Suppressor macrophage treated with lipopolysaccharide for 1 hour (primary cell): ENCODE results near the gene TMPRSS6.

Experiments
- DNase-seq, 3 donors: peaks; one replicate each; pipeline ENCODE4 v3.0.0-alpha.2; 2020 to 2022

Gene TMPRSS6

DNA sequence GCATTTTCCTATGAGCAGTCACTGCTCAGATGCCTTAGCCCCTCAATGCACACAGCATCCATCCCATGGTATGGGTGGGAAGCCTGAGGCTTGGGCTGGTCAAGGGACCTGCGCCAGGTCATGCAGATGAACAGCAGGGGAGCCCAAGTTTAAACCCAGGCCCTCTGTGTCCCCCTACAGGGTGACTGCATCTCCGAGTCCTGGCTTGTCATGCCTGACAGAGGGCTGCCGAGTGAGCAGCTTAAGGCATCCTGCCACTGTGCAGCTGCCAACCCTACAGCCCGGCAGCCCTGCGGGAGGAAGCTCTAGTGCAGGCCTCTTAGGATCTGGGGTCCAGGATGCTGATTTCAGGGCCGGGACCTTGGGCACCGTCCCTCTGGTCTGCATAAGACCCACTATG lies 30.2 kb upstream of the TMPRSS6 start:
- DNase-seq, result no peak

DNA sequence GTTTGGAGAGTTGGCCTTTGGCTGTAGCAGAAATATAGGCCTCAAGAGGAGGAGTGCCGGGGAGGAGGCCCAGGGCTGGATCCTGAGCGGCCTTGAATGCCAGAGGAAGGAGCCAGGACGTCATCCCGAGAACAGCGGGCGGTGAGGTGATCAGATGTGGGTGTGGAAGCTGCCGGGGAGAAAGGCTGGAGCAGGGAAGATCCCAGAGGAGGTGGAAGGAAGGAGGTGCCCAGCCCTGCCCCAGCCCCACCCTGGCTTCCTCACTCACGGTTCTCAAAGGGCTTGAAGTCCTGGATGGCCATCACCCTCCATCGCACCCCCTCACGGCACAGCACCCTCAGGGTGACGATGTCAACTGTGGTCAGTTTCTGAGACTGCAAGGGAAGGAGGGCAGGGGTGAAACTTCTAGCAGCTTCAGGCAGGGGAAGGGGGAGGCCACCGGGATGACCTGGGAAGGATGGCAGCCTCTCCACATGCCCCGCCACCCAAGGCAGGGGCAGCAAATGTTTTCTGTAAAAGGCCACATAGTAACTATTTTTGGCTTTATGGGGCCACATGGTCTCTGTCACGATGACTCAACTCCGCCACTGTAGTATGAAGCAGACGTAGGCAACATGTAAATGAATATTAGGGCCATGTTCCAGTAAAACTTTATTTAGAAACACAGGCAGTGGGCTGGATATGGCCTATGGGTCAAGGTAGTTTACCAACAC lies 29.5 kb upstream of the TMPRSS6 start:
- DNase-seq, result no peak

DNA sequence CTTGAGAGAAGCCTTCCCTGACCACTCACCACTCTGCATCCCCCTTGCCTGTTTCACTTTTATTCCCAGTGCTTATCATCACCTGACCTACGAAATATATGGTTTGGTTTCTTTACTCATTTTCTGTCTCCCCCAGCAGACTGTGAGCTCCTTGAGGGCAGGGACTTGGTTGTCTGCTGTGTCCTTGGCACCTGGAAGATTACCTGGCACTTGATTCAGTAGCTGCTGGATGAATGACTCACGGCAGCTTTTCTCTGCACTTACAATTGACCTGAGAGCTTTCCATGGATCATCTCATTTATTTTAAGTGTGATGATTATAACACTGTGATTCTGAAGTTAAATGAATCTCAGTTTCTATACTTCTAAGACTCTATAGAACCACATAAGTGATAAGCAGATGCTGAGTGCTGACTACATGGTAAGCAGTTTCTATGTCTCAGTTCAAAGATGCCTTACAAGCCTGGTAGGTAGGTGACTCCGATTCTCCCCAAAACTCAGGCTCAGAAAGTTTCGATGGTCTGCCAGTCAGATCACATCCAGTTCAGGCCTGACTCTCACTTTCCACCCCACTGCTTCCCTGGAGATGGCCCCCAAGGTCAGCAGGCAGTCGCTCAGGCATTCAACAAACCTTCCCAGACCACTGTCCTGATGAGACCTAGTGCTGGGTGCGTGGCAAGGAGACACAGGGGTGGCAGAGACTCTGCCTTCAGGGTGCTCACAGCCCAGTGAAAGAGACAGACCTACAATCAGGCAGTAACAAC lies 28.6 kb upstream of the TMPRSS6 start:
- no peak for DNase-seq

DNA sequence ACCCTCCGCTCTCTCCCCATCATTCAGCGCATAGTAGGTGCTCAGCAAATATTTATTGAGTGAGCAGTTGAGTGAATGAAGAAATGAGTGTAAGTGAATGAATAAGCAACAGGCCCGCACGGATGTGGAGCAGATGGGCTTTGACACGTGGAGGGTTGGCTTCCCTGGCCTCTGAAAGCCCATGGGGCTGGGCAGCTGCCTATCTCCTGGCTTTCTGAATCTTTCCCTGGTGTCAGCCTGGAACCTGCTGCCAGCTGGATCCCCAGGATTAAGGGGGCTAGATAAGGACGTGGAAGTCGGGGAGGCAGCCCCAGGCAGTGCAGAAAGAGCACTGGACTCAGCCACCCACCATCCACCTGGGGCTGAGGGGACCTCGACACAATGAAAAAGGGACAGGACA lies 27.6 kb upstream of the TMPRSS6 start:
- DNase-seq, result no peak

DNA sequence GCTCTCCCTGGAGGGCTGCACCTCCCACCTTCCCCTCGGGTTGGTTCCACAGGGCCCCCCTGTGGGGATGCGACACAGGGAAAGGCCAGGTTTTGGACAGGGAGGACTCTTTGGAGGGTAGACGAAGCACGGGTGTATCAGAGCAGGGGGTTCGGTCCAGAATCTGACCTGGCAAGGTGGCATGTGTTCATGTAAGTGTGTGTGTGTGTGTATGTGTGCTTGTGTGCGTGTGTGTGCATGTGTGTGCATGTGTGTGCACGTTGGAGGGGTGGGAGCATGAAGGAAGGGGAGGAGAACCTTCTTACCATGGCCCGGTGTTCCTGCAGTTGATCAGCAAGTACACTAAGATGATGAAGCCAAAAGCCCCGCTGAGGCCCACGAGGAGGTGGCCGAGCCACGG lies 25.5 kb upstream of the TMPRSS6 start:
- DNase-seq, result no peak

DNA sequence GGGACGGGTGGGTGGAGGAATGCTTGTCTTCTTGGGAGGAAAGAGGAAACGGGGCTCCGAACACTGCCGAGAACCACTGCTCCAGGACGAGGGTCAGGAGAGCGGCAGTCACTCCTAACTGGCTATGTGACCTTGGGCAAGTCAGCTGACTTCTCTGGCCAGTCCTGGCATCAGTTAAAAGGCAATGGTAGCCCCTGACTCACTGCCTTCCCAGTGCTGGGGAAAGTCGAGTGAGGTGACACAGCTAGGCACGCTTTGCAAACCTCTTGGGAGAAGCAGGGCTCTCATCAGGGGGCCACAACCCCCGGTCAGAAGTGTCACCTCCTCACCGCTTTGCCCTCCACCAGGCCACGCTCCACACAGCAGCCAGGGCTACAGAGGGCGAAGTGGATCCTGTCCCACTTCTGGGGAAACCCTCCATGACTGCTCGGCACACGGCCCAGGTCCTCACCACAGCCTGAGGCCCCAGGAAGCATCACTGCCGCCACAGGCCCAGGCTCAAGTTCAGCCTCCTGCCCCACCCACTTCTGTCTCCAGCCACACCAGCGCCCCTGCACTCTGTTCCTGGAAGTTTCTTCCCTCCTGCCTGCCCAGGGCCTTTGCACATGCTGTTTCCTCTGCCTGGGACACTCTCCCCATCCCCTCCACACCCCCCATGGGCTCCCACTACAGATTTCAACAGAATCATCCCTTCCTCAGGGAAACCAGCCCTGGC lies 23.9 kb upstream of the TMPRSS6 start:
- DNase-seq, result no peak

DNA sequence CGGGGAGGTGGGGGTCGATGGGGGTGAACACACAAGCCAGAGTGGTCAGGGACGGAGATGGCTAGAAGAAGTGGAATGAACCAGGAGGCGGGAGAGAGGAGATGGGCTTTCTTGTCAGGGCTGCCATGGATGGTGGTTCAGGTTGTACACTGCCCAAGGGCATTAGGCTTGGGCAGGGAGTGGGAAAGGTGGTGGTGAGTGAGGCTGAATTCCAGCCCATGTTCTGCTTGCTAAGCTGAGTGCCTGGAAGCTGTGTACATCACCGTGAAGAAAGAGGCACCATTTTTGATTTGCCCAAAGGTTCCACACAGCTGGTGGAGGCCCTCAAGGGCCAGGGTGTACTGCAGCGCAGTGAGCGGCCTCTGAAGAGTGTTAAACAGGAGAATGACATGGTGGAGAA lies 23.3 kb upstream of the TMPRSS6 start:
- DNase-seq, result no peak

DNA sequence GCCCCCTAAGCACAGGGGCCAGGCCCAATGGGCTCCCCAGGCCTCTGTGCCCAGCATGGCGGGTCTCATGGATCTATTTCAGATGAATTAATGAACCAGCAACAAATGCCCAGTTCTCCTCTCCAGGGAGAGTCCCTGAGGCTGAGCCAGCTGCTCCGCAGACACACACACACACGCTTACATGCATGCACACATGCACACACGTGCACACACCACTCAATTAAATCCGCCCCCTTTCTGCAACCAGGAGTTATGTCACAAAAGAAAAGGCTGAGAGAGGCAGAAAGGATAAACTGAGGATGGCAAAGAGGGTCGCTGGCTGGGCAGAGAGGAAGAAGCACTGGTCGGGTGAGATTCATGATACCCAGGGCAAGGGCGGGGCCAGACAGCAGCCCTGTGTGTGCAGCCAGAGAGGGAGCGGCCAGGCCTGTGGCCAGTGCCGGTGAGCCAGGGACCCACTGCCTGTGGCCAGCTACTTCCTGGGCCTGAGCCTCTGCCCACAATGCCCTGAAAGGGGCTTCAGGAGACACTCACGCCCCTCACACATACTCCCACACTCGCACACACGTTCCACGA lies 20.4 kb upstream of the TMPRSS6 start:
- no peak for DNase-seq

DNA sequence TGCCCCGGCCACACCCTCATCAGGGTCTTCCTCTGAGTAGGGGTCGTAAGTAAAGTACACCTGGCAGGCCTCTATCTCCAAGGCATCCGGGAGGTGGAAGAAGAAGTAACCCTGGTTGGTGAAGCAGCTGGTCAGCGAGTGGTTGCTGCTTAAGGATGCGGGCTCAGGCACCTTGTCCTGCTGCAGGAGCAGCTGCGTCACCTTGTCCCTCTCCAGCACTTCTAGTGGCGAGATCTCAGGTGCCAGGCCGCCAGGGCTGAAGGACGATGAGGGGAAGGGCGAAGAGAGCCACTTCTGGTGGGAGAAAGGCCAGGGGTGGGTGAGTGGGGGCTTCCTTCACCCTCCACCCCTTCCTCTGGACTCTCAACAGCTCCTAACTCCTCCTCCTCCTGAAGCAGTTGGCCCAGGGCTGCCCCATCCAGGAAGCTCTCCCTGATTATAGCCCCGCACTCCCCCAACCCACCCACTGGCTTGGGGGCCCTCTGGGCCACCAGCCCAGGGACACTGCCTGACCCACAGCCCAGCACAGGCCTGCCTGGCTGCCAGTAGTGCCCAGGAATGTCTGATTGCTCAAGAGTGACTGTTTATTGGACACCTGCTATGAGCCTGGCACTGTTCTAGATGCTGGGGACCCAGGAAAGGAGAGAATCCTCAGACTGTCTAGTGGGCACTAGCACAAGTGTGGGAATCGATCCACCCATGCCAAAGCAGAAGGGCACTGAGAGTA lies 19.2 kb upstream of the TMPRSS6 start:
- no peak for DNase-seq

DNA sequence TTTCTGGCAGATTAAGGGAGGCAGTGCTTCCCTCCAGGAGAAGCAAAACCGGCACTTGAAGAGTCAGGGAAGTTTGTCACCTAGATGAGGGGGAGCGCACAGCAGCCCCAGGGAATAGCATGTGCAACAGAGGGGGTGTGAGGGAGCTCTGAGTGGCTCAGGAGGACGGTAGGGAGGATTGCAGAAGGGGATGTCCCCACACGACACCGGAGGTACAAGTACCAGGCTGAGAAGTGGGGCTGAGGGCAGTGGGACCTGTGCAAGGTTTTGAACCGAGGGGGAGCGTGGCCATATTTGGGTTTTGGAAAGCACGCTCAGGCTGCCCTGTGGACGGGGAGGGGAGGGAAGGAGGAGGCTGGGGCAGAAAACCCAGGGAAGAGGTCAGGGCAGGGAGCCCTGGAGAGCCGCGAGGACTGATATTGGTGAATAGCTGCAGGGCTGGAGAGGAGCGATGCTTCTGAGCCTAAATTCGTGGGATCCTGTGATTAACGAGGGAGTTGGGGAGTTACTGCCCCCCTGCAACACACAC lies 17.9 kb upstream of the TMPRSS6 start:
- DNase-seq, result no peak

DNA sequence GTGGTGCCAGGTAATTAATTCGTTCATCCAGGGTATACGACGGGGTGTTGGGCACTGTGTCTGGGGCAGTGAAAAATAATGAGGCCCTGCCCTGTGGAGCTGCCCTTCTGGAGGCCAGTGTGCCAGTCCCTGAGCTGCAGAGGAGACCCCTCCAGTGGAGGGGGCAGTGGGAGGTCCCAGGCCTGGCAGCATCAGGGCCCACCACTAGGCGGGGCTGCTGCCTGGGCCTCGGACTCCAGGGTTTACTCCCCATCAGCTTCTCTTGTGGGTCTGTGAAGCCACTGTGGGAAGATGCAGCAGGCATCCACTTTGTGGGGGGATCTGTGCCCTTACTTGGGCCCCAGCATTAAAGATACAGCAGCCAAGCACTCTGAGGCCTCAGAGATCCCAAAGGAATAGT lies 17.4 kb upstream of the TMPRSS6 start:
- DNase-seq, result no peak

DNA sequence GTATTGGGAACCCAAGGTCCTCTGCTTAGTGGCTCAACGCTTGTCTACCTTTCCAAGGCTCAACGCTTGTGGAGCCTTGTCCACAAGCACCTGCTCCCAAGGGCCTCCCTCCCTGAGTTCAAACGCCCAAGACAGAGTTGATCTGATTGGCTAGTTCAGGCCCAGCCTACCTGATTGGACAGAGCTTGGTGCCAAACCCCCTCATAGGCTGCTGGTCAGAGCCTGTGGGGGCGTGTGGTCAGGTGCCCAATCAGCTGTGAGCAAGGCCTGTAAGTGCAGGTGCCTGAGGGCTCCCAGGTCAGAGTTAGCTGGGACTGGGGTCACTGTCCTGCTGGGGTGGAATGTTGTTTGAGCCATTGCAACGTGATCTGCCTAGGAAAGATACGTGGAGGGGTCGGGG lies 16.9 kb upstream of the TMPRSS6 start:
- DNase-seq, result no peak

DNA sequence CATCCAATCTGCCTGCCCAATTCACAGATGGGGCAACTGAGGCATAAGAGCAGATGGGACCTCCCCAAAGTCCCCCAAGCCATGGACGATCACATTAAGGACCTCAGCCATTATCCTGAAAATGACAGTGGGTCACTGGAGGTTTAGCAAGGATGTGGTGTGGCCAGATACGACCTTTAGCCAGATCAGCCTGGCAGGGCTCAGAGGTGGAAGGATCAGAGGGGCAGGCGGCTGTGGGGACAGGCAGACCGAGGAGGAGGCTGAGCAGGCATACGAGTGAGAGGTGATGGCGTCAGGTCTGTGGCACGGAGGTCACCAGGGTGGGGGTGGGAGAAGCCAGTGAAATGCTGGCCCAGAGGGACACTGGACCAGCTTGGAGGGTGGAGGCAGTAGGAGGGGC lies 14.1 kb upstream of the TMPRSS6 start:
- no peak for DNase-seq

DNA sequence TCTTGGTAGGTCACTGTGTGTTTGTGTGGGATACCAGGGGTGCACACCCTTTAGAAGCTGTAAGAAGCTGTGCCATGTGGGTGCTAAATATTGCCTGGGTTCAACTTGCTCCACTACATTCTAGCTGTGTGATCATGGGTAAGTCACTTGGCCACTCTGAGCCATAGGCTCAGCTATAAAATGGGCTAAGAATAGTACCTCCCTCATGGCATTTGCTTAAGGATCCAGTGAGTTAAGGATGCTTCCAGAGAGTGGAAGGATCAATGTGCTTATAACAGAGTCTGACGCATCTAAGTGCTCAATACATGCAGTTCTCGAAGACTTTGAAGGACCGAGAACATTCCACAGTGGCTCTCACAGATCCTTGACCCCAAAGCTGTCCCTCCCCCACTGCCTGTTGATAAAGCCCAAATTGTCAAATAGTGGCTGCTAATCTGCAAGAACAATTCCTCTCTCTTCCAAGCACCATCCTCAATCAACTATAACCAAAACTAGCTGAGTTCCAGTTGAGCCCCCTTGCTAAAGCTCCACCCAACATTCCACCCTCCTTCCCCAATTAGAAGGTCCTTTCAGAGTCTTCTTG lies 13.2 kb upstream of the TMPRSS6 start:
- DNase-seq, result no peak

DNA sequence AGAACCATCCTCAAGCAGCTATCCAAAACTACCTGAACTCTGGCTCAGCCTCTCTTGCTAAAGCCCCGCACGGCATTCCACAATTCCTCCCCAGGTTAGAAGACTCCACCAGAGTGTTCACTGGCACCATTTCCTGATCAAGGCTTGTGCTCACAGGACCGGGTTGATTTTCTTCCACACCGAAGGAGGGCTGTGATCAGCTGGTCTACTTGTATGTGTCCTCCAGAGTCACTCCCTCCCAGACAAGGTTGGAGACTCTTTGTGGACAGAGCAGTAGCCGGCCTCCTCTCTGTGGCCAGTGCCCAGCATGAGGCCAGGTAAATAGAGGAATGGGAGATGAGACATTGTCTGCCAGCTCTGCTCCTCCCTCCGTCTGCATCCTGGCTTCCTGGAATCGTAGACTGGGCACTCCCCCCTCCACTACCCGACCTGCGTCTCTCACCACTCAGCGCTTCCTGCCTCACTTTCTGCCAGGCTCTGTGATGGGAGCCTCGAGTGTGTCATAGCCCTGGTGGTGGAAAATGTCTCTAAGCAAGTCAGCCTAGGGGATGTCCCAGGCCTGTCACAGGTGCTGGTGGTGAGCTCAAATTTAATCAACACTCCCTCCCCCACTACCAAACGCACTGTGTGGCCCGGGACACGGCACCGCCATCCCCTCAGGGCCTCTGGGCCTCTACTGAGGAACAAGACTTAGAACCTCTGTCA lies 12.5 kb upstream of the TMPRSS6 start:
- DNase-seq, result peak; percentile 14 to 51 (median 40)

DNA sequence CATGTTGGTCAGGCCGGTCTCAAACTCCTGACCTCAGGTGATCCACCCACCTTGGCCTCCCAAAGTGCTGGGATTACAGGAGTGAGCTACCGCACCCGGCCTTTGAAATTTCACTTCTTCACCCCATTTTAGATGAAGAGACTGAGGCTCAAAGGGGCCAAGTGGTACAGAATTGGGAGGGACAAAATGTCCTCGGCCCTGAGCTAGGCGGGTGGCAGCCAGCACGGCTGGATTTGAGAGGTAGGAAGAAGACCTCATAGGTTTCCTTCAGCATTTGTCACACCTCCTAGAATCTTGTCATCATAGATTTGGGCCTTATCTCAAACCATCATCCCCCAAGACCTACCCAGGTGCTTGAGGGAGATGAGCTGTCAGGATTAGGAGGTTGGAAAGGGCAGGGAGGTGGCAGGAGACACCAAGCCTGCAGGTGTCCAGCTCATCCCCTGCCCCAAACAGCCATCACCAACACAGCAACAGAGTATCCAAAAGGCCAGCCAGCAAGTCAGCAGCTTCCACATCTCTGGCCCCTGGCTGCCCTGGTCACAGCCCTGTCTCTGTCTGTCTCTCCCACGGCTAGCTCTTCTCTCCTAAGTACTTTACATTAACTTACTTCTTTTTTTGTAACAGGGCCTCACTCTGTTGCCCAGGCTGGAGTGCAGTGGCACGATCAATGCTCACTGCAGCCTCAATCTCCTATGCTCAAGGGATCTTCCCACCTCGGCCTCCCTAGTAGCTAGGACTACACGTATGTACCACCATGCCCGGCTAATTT lies 11.2 kb upstream of the TMPRSS6 start:
- no peak for DNase-seq

DNA sequence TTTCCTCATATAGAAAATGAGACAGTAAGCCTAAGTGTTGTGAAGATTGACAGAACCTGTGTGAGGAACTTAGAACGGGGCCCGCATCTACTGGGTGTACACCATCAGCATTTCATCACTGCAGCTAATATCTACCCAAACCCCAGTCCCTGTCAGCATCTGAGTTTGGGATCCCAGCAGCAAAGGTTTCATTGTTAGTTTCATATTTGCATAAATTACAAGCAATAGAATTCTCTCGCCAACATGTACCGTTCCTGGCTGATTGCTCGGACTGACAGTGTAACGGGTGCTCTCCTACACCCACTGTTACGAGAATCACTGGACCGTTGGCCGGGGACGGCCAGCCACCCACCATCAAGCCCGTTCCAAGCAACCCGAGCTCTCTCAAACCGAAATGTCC lies 10.4 kb upstream of the TMPRSS6 start:
- no peak for DNase-seq

DNA sequence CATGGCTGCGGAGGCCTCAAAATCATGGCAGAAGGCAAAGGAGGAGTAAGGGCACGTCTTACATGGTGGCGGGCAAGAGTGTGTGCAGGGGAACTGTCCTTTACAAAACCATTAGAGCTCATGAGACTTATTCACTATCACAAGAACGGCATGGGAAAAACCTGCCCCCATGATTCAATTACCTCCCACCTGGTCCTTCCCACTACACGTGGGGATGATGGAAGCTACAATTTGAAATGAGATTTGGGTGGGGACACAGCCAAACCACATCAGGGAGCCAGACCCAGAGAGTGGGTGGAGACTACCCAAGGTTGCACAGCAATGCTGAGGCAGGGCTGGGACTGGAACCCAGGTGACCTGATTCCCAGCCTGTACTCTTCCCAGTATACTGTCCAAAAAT lies 8.6 kb upstream of the TMPRSS6 start:
- no peak for DNase-seq

DNA sequence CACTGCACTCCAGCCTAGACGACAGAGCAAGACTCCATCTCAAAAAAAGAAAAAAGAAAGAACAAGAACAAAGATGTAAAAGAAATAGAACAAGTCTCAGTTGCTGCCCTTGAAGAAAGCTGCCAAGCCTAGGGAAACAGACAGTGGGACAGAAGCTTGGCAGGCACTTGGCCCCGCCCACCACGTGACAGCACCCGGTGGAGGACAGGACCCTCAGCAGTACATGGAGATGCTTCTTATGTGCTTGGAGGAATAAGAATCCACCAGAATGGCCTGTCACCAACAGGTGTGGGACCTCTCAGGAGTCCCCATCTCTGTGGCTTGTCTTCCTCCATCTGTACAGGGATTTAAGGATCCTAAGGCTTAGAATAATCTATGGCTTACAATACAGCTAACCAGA lies 7.6 kb upstream of the TMPRSS6 start:
- no peak for DNase-seq

DNA sequence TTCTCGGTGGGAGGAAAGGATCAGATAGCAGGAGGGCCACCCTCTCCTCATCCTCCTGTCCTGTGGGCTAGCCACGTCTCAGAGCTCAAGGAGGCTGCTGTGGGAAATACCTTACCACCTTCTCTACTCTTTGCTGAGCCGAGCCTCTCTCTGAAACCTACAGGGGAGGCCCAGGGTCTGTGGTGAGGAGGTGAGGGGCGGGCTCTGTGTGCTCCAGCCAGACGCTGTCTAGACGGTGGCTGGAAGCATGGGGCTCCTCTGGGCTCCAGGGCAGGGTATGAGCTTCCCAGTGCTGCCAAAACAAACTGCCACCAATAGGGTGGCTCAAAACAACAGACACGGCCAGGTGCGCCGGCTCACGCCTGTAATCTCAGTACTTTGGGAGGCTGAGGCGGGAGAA lies 5.5 kb upstream of the TMPRSS6 start:
- DNase-seq, result no peak

DNA sequence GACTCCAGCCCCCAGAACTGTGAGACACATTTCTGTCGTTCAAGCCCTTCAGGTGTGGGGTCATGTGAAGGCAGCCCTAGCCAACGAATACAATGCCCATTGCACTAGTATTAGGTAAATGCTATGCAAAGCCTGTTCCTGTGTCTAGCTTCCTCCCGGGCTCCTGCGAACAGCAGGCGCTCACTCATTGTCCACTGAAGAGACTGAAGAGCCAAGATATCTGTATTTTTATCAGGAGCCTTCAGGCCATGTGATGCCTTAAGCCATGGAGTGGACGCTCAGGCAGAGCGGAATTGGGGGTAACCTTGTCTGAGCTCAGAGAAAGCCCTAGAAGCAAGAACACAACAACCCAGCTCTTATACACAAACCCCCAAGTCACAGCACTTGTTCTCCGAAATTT lies 4.2 kb upstream of the TMPRSS6 start:
- no peak for DNase-seq
